CD4-positive, alpha-beta T cell treated with Interleukin-2 at 100 ng/mL for 4 hours (primary cell): ENCODE data around the gene NEIL1.

Source experiments
- DNase-seq: peaks from one replicate; pipeline ENCODE4 v3.0.0-alpha.2; 2020; ENCODE audit warnings: low spot score

NEIL1 gene

GRCh38 chr15:75356517-75356916 is 9.7 kb downstream of the NEIL1 start:
- no peak for DNase-seq

DNA sequence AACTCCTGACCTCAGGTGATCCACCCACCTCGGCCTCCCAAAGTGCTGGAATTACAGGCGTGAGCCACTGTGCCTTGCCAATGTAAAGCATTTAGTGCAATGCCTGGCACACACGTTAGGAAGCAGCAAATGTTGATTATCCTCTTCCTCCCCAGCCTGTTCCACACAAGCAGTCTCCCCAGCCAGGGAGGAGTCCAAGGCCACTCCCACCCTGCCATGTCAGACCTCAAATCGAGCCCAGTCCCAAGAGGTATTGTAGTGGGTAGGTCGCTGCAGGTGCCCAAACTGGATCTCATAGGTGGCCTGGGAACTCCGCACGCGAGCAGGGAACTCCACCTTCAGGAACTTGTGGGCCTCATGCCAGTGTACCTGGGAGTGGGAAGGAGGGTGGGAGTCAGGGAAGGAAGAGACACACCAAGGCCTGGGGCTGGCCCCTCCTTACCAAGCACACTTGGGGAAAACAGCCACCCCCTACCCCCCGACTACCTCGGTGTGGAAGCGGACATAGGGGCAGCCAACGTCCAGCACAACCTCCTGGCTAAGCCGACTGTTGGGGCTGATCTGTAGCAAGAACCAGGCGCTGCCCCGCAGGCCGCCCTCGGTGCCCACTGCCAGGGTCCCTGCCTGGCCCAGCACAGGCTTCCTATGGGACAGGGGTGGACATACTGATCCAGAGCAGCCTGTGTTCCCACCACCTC is 11.3 kb downstream of the NEIL1 start:
- DNase-seq, result no peak

GRCh38 chr15:75358771-75359536 is 12.1 kb downstream of the NEIL1 start:
- no peak for DNase-seq

DNA sequence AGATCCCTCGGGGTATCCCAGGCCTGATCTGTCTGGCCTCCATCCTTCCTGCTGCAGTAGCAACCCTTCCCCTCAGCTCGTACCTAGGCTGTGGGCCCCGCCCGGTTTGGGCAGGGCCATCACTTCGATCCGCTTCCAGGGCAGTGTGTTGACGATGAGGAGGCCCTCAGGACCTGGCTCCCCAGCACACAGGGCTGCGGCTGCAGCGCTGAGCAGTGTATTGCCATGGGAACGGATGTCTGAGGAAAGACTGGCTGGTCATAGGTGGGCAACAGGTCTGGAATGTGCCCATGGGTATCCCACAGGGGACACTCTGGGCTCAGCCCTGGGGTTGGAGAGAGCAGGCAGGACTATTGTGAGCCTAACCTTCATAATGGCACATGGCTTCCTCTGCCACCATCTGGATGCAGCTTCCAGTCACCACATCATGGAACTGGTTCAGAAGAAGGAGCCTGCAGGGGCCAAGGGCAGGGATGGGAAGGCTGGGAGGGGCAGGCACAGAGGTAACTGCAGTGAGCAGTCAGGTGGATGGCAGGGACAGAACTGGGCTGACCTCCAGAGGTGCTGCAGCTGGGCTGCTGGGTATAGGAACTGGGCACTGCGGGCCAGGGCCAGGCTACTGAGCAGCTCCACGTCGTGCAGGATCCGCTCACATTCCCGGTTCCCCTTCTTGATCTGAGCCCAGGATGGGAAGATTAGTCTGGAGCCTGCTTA is 12.9 kb downstream of the NEIL1 start:
- DNase-seq, result no peak

GRCh38 chr15:75360391-75360790 is 13.6 kb downstream of the NEIL1 start:
- no peak for DNase-seq

DNA sequence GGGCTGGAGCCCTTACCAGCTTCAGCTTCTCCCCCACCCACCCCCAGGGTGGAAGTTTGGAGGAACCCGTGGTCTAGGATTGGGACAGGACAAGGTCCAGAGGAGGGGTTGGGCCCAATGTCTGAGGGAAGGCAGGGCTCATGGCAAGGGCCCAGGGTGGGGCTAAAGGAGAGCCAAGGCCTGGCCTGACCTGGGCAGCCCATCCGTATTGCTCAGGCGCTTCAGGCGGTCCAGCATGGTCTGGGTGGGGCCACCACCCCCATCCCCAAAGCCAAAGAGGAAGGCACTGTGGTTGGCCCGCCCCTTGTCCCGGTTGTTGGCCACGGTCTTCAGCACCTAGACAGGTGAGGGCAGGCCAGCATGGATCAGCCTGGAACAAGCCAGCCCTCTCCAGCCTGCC is 14.0 kb downstream of the NEIL1 start:
- DNase-seq, result no peak

GRCh38 chr15:75361361-75361988 is 14.6 kb downstream of the NEIL1 start:
- DNase-seq, result no peak

DNA sequence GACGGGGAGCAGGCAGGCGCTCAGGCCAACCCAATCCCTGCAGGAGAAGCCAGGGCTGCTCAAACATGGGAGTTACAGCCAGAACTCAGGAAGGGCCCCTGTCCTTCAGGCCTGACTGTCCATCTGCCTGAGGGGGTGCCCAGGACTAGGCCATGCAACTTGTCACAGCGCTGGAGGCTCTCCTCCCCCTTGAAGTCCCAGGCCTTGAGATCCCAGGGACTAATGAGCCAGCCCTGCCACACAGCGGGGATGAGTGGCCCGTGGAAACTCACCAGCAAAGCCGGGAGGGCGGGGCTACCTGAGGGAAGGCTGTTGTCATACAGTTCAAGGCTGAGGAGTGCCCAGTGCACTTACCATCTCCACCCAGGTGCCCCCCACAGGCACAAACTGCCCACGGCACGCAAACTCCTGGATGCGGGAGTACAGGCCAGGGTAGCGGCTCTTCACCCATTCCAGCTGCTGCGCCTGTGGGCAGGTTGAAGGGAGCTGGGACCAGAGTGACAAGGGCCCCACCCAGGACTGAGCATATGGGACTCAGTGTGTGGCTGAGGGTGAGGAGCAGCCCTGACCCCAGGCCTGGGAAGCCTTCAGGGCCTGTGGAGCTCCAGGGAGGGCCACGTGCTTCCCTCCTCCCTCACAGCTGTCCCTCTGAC is 15.3 kb downstream of the NEIL1 start:
- DNase-seq, result no peak

- DNase-seq, result no peak
These were observed 15.9 kb downstream of the NEIL1 start for GRCh38 chr15:75362642-75363249.

DNA sequence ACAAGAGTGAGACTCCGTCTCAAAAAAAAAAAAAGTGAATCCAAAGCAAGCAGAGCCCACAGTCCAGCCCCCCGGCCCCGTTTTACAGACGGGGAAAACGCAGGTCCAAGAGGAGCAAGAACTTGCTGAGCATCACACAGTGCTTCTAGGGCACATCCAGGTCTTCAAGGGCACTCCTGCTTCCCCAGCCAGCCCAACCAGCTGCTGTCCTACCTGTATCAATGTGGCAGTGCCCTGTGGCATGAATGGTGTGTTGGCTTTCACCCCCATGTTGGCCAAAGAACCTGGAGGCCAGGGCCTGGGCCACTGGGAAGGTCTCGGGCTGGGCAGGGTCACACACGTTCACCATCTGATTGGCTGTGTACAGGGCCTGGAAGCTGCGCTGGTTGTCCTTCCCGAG is 16.9 kb downstream of the NEIL1 start:
- no peak for DNase-seq

DNA sequence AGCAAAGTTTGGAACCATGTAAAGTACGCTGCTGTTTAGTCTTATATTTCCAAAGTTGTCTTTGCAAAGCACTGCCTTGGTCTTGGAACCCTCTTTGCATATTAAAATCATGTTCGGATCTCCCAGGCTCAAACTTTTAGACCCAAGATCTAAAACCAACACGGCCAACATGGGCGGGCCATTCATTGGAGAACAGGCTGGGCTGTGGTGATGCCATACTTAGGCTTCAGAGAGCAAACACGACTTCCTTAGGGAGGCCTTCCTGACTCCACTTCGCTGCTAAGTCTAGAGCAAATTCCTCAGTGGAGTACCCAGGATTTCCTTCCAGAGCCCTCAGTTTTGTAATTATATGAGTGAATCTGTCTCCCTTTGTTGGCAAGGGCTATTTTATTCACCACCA is 18.0 kb downstream of the NEIL1 start:
- DNase-seq, result no peak

DNA sequence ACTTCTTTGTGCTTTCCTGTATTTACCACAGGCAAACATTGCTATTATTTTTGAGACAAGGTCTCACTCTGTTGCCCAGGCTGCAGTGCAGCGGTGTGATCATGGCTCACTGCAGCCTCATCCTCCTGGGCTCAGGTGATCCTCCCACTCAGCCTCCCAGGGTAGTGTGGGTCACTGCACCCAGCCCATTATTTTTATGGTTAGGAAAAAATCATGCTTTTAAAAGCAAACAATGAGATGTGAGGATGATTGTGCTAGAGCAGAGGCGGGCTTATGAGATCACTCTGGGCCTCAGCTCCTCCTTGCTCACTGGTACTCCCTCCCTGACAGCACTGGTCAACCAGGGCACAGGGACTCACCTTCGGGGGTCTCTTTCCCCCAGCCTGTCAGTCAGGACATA is 19.3 kb downstream of the NEIL1 start:
- DNase-seq, result no peak

DNA sequence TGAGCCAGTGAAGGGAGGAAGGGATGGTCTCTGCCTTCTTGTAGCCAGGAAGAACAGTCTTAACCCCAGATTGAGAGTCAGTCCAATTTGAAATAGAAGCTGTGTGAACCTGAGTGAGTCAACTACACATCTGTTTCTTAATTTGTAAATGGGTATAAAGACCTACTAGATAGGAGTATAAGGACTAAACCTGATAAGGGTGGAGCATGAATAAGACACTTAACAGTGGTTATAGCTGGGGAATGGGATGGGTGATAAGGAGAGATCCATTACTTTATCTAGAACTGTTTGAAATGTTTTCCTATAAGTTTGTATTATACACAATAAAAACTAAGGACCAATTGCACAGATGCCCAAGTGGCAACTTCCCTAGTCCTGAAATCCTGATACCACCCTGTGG is 20.2 kb downstream of the NEIL1 start:
- no peak for DNase-seq

- DNase-seq, result no peak
These were observed 20.6 kb downstream of the NEIL1 start for GRCh38 chr15:75367406-75367912.

- DNase-seq, result peak; percentile 92
These were observed 21.3 kb downstream of the NEIL1 start, which contains the start of gene MAN2C1 for GRCh38 chr15:75367913-75368688. Gene MAN2C1 (minus strand): TSS chr15:75368607. CDS start chr15:75368583, 24 bp downstream.

DNA sequence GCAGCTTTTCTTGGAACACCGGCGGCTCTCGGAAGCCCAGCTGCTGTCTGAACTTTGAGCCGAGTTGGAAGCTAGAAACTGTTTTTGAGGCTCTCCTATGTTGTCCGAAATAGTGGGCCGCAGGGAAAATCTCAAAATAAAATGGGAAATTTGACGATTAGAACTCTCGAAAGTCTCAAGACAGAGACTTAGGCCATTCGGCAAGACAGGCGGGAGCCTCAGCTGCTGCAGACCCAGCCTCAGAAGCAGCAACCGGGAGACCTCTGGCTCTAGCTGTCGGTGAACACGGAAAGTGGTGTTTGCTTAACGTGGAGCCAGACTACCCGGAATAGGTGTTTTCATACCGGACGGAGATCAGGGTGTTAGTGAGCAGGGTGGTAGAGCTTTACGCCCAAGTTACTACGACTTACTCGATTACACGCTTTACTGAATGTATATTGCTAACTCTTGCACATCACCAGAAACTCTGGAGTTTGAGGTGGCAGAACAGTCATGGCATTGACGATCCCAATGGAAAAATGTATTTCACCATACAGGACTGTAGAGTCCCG is 21.9 kb downstream of the NEIL1 start:
- DNase-seq, result peak; percentile 24

GRCh38 chr15:75369897-75370581 is 23.2 kb downstream of the NEIL1 start:
- DNase-seq, result no peak

DNA sequence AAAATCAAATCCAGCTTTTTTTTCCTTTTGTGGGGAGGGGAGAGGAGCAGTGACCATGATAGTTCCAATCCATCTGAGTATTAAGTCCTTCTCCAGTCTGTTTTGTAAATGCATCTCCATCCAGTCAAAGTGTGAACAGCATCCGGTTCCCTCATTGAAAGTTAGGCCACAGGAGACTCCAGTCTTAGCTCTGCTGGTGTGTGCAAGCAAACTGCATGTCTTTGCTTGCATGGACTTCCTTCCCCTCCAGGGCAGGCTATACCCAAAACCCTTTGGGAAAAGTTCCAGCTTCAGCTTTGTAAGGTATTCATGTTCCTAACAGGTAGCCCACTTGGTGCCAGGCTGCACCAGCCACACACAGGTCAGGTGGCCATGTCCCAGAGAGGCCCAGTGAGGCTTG is 24.6 kb downstream of the NEIL1 start:
- no peak for DNase-seq

DNA sequence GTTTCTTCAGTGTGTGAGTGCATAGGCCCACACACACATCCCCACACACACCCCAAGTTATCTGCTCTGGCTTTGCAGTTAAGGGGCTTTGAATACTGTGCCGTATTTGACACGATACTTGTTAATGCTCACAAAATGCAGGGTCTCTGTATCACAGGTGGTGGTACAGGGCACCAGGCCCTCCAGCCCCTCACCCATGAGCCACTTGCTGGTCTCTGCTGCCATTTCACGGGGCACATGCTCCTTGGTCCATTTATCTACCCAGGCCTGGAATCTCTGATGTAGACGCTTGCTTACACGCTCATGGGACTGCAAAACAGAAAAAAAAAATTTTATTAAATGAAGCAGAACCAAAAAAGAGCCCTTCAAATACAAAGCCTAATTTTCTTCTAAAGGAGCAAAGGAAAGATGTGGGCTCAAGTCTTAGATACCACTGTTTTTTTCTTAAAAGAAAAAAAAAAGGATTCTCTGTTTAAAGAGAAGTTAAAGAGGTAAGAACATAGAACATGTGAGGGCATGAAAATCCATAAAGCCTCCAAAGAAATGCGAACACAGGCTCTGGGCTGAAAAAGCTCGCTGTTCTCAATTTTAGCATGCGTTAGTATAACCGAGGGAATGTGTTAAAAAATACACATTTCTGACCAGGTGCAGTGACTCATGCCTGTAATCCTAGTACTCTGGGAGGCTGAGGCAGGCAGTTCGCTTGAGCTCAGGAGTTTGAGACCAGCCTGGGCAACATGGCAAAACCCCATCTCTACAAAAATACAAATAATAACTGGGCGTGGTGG is 25.3 kb downstream of the NEIL1 start:
- DNase-seq, result no peak
